Endometrium (tissue), 2 donors: ENCODE results near the gene SSH2.
"Not testable (repeated sequence)": the region's sequence is repeated elsewhere in the genome, so short reads cannot be mapped to it uniquely, and the experiment has no call there.

Experiments
- FAIRE-seq: peaks from 2 replicates; lab custom pipeline; 2012; peaks lifted over from hg19 to GRCh38; lab: Jason Lieb, UNC
- donor health status: control.
- donor health status: control.

The SSH2 gene

GRCh38 chr17:29930409-29931010 is 482 bp upstream of the SSH2 start:
- FAIRE-seq: no peak

- FAIRE-seq: no peak
Measured at GRCh38 chr17:29929006-29929532, 959 bp downstream of the SSH2 start.

GRCh38 chr17:29927546-29927945 is 2.5 kb downstream of the SSH2 start:
- no peak for FAIRE-seq

- FAIRE-seq: no peak
Measured at GRCh38 chr17:29924786-29925185, 5.2 kb downstream of the SSH2 start.

- no peak for FAIRE-seq
Measured at GRCh38 chr17:29918922-29919856, 10.8 kb downstream of the SSH2 start.

- no peak for FAIRE-seq
Measured at GRCh38 chr17:29918016-29918415, 12.0 kb downstream of the SSH2 start.

- FAIRE-seq: no peak
Measured at GRCh38 chr17:29914819-29915537, 15.1 kb downstream of the SSH2 start.

- FAIRE-seq: no peak
Measured at GRCh38 chr17:29911641-29912177, 18.3 kb downstream of the SSH2 start.

- FAIRE-seq: no peak
Measured at GRCh38 chr17:29909236-29910003, 20.6 kb downstream of the SSH2 start.

- FAIRE-seq: no peak
Measured at GRCh38 chr17:29906969-29907368, 23.1 kb downstream of the SSH2 start.

GRCh38 chr17:29905879-29906167 is 24.2 kb downstream of the SSH2 start:
- FAIRE-seq: no peak

GRCh38 chr17:29905086-29905878 is 24.7 kb downstream of the SSH2 start:
- no peak for FAIRE-seq

GRCh38 chr17:29903471-29903870 is 26.6 kb downstream of the SSH2 start:
- no peak for FAIRE-seq

GRCh38 chr17:29897136-29897535 is 32.9 kb downstream of the SSH2 start:
- not testable (repeated sequence) for FAIRE-seq

- FAIRE-seq: no peak
Measured at GRCh38 chr17:29892201-29892600, 37.8 kb downstream of the SSH2 start.

GRCh38 chr17:29891131-29891530 is 38.9 kb downstream of the SSH2 start:
- FAIRE-seq: no peak

- FAIRE-seq: no peak
Measured at GRCh38 chr17:29885031-29885640, 44.9 kb downstream of the SSH2 start.

GRCh38 chr17:29883497-29883896 is 46.5 kb downstream of the SSH2 start:
- FAIRE-seq: no peak

GRCh38 chr17:29881256-29881655 is 48.8 kb downstream of the SSH2 start:
- FAIRE-seq: no peak

- no peak for FAIRE-seq
Measured at GRCh38 chr17:29880031-29880430, 50.0 kb downstream of the SSH2 start.
